CD4-positive, alpha-beta T cell treated with Interleukin-17A for 4 hours (primary cell): ENCODE data around the gene WDR44.
"Not testable (repeated sequence)": the region's sequence is repeated elsewhere in the genome, so short reads cannot be mapped to it uniquely, and the experiment has no call there.

Experiments
- DNase-seq: peaks from one replicate; pipeline ENCODE4 v3.0.0-alpha.2; 2020; ENCODE audit warnings: mixed read lengths

Gene WDR44

DNA sequence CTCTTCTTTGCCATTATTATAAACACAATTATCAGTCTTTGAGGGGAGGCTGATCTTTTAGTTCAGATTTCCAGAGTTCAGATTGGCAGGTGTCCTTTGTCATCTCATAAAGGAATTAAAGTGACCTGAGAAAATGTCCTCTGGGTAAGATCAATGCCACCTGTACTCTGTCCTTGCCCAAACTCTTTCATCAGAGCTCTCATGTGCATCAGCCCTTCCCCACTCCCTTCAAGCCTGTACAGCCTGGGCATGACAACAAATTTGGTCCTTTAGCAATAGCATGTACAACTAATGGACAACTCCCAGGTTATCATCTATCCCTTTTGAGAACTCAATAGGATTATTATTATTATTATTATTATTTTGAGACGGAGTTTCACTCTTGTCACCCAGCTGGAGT lies 140.8 kb downstream of the WDR44 start:
- not testable (repeated sequence) for DNase-seq

DNA sequence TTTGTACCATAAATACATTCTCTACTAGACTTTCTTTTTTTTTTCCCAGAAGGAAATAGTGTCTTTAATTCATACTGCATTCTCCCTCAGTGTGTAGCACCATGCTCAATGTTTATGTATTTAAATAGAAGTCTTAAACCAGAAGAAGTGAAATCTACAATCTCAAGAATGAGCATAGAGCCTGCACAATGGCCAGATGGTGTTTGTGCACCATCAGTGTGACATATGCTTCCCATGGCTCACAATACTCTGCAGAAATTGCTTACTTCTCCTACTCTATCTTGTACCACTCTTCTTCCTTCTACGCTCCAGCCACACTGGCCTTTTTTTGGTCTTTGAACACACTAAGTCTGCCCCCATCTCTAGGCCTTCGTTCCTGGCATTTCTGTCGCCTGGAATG lies 147.1 kb downstream of the WDR44 start:
- DNase-seq, result no peak

DNA sequence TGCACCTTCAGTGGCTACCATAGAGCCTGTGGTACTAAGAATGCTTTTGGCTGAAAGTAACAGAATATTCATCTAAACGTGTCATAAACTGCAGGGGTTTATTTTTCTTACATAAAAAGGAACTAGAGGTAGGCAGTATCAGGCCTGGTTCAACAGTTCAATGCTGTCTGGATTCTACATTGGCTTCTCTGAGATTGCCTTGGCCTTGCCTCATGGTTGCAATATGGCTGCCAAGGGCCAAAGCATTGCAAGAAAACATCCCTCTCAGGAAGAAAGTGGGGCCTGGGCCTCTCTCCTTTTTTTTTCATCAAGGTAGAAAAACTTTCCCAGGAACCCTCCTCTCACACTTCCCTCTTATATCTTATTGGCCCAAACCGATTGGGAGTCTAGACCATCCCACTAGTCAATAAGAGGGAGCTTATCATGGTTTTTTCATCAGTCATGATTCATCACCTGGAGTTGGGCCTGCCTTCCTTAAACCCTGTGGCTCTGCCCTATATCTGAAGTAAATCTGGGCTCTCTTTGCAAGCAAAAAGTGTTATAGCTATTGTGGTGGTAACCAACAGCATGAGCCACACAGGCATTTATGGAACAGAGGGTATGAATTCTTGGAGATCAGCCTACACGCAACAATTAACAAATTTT lies 147.9 kb downstream of the WDR44 start:
- no peak for DNase-seq

DNA sequence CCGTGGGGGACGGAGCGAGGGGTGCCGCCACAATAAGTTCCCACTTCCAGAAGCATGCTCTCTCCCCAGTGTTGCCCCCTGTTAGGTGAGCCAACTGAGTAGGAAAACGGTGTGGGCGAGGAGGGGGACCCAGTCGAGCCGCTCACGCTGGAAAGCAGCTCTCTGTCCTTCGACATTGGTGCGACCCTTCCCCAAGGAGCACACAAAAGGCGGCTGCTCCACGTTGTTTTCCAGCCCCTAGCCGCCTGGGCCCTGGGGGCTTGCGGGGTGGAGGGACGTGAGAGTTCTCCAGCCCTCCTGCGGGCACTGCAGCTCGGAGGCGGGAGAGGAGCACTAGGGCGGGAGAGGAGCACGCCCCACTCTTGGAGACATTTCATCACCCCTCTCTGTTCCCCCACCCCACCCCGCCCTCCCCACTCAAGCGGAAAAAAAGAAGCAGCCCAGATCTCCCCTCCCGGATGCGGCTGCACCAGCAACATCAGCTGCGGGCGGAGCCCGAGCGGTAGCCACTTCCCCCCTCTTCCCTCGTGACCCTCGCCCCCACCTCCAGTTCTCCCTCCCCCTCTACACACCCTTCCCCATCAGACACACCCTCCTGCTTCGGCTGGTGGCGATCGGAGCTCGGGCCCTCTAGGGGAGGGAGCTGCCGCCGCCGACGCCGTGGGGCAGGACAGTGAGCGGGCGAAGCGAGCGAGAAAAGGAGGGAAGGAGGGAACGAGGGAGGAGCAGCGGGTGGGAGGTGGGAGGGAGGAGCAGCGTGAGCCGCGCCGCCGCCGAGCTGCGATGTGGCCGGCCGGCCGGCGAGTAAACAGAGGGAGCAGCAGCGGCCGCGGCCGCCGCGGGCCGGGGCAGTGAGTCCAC lies 149.4 kb downstream of the WDR44 start, which contains the start of gene DOCK11:
Gene DOCK11, plus strand, starts transcription at position 755 of the 861 bp plus-strand sequence. CDS start 157 bp downstream, outside the sequence.
- peak; percentile 85 for DNase-seq

DNA sequence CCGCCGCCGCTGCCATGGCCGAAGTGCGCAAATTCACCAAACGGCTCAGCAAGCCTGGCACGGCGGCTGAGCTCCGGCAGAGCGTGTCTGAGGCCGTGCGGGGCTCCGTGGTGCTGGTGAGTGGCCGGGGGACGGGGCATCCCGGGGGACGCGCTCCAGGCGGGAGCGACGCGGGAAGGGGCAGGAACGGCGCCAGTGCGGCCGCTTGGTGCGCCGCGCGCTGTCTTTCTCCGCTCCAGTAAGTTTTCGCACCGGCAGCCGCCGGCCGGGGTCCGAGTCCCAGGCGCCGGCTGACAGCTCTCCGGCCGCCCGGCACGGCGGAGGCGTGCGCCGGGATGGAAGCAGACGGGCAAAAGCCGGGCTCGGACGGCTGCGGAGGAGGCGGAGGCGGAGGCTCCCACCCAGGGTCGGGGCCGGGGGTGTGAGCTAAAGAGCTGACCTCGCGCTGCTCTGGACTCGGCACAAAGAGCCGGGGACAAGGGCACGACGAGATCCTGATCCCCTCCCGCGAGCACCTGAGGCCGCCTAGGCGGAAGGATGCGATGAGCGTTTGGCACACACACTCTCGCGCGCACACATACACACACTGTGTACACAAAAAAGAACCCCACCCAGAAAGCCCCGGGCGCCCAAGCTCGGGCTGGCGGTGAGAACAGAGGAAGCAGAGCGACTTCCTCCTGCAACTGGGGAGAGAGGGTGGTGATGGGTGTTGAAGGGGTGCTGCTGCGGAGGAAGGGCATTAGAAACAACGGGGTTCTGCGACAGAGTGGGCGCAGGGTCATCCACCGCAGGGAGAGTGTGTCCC lies 150.3 kb downstream of the WDR44 start:
- DNase-seq, result peak; percentile 83

DNA sequence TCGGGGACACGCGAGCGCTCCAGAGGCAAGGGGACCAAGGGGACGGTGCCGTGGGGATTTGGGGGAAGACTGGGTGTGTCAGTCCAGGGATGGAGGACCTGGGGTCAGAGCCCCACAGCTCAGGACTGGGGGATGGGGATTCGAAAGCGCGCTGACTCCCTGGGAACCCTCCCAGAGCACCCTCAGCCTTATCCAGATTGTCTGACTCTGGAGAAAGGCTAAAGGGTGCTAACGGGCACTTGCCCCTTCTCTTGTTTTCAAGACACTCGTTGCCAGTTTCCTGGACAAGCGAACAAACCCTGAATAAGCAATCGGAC lies 150.8 kb downstream of the WDR44 start:
- DNase-seq, result no peak

DNA sequence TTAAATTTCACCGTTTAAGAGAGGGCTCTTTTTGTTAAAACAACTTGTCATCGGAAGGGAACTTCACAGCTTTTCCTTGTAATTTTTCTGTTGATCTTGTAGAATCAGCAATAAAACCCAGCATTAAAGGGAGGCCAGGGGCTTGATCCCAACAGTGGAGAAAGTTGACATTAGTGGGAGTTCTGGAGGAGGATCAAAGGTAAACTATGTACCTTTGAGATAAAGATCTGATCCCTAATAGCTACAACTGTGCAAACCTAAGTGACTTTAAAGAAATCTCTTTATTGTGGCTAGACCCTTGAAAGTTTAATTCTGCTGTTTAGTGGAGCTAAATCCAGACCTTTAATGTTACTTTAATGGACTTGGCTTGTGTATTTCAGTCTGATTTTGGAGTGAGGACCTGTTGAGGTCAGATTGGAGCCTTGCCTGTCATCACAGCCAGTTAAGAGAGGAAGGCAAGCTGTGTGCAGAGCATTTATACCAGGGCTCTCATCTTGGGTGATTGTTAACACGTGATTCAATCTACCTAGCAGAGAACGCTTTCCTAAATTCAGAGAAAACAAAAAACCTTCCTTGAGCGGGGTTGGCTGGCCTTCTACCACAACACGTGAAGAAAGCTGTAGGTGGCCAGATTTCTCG lies 151.4 kb downstream of the WDR44 start:
- peak; percentile 45 for DNase-seq

DNA sequence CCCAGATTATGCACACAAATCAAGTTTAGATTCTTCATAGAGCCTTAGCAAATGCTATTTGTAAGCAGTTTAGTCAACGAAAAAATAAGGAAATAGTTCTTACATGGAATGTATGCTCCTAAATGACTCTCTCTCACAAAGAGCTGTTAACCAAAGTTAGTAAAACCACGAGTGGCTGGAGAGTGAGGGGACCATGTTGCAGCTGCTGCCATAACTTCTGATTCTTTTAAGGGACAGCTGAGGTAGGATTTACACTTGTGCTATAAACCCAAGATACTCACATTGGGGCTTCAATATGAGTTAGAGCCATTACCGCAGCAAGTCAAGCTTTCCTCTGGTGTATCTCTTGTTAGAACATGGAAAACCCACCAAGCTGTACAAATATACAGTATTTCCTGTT lies 152.4 kb downstream of the WDR44 start:
- DNase-seq, result no peak

DNA sequence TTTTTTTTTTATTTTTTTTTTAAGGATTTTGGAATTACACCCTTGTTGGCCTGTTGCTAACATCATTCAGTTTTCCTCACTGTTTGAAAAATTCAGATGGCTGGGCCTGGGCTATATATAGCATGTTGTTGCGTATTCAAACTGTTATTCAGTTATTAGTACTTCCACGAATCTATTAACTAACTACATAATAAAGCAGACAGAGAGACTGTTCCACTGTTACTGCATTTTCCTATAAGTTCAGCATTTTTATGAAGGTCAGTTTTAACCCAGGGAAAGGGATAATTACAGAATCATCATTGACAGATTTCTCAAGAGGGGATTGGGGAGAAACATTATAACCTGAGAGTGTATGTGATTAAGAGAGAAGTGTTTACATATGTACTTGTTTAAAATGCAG lies 152.8 kb downstream of the WDR44 start:
- no peak for DNase-seq

DNA sequence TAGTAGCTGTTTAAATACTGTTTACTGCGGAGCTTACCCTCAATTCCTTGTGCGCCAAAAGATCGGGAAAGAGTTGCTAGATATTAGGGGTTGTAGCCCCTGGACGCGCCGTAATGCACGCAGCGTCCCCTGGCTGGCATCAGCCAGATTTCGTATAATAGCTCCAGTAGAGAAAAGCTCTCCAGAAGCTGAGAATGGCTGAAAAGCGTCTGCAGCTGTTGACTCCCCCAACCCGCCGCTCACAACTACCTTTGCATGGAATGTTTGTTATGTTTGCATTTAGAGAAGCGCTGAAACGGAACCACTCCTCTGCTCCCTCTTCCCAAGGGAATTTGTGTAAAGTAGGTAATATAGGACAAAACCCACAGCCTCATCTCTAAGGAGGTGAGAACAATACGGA lies 153.4 kb downstream of the WDR44 start:
- DNase-seq, result no peak
